A549 (cell line): Measurements from ENCODE around the gene RASA3. TPM values are rescaled to one million over a fixed set of nuclear protein-coding genes. Genes with fewer than 3 reads are reported as not detected.
"Not testable (repeated sequence)": the region's sequence is repeated elsewhere in the genome, so short reads cannot be mapped to it uniquely, and the experiment has no call there.

Experiments used
- ATAC-seq, 2 experiments: fragments of 200-7000 bp in 1 of 2; fragments of >200 bp in 1 of 2; cut with Nextera tagmentation in 1 of 2; cut with Tn5 transposase in 1 of 2; 3 replicates each; pipeline versions ENCODE4 v1.8.0 to v1.9.1; 2018 to 2020; ENCODE audit warnings: mild to moderate bottlenecking in 1 of 2, moderate library complexity in 1 of 2
- CTCF ChIA-PET: fragments of 300-600 bp; sonication (Branson Sonifier 250); formaldehyde crosslinking; extraction: SDS; loops from one replicate; lab custom pipeline; 2021; ENCODE audit warnings: antibody characterized with exemption, inconsistent platforms; lab: Yijun Ruan, JAX
- POLR2A ChIA-PET: fragments of 350-600 bp; formaldehyde crosslinking; extraction: SDS; loops from one replicate; lab custom pipeline; 2021; ENCODE audit warnings: antibody characterized with exemption, inconsistent platforms; lab: Yijun Ruan, JAX
- DNase-seq, 2 experiments: peaks; one replicate each; pipeline versions ENCODE4 v3.0.0 to v3.0.0-alpha.2; 2011 to 2016; ENCODE audit warnings: low read depth in 1 of 2, low spot score in 1 of 2
- FAIRE-seq: peaks from 2 replicates; lab custom pipeline; 2011; peaks lifted over from hg19 to GRCh38; lab: Jason Lieb, UNC
- H3K27ac ChIP-seq, 2 experiments: fragments of >200 bp; sonication (Bioruptor Twin); formaldehyde crosslinking; 3 replicates each; pipeline ENCODE4 v1.5.1; 2016 to 2017
- H3K4me1 ChIP-seq: fragments of >200 bp; sonication (Bioruptor Twin); formaldehyde crosslinking; 3 replicates; pipeline ENCODE4 v1.6.1; 2016
- H3K4me2 ChIP-seq: fragments of >200 bp; sonication (Bioruptor Twin); formaldehyde crosslinking; 3 replicates; pipeline ENCODE4 v1.6.1; 2016
- H3K4me3 ChIP-seq: fragments of >200 bp; sonication (Bioruptor Twin); formaldehyde crosslinking; 3 replicates; pipeline ENCODE4 v1.5.1; 2016
- H3K9me3 ChIP-seq: fragments of >200 bp; sonication (Bioruptor Twin); formaldehyde crosslinking; 3 replicates; pipeline ENCODE4 v1.6.1; 2016
- CHD2 ChIP-seq: fragments of 150-350 bp; IDR thresholded peaks from 2 replicates; pipeline ENCODE4 v1.6.1; 2014; ENCODE audit warnings: low read length; ENCODE audit not compliant: partially characterized antibody
- EP300 ChIP-seq, 2 experiments: fragments of >200 bp; sonication (Bioruptor Twin); formaldehyde crosslinking; IDR thresholded peaks; 2 replicates in 1 of 2; 3 replicates in 1 of 2; pipeline ENCODE4 v1.6.1; 2016 to 2017
- GATA3 ChIP-seq: IDR thresholded peaks from 2 replicates; pipeline ENCODE4 v1.6.1; 2012; ENCODE audit warnings: borderline replicate concordance
- HDAC2 ChIP-seq: fragments of 200-600 bp; sonication (generic); IDR thresholded peaks from 2 replicates; pipeline ENCODE4 v1.6.1; 2016
- HOXB13 ChIP-seq: fragments of 250-450 bp; sonication (Bioruptor Pico); IDR thresholded peaks from 2 replicates; pipeline ENCODE4 v1.5.0; 2020; ENCODE audit warnings: low read depth, mild to moderate bottlenecking, moderate library complexity
- HOXB5 ChIP-seq: fragments of 250-450 bp; sonication (Bioruptor Pico); IDR thresholded peaks from 2 replicates; pipeline ENCODE4 v1.5.0; 2020; ENCODE audit warnings: mild to moderate bottlenecking, moderate library complexity
- JUNB ChIP-seq: fragments of >200 bp; sonication (Bioruptor Twin); formaldehyde crosslinking; IDR thresholded peaks from 2 replicates; pipeline ENCODE4 v1.6.1; 2016
- MAZ ChIP-seq: fragments of 150-350 bp; IDR thresholded peaks from 2 replicates; pipeline ENCODE4 v1.6.1; 2014; ENCODE audit warnings: antibody characterized with exemption, low read depth, low read length, borderline replicate concordance
- NPAS2 ChIP-seq: fragments of 250-450 bp; sonication (Bioruptor Pico); IDR thresholded peaks from 2 replicates; pipeline ENCODE4 v1.8.0; 2022; ENCODE audit warnings: mild to moderate bottlenecking, moderate library complexity, borderline replicate concordance
- RARB ChIP-seq: fragments of 250-450 bp; sonication (Bioruptor Pico); IDR thresholded peaks from 2 replicates; pipeline ENCODE4 v1.8.0; 2021; ENCODE audit warnings: mild to moderate bottlenecking, moderate library complexity
- ZC3H11A ChIP-seq: fragments of 450-650 bp; IDR thresholded peaks from 2 replicates; pipeline ENCODE4 v1.6.1; 2014; ENCODE audit warnings: antibody characterized with exemption, mild to moderate bottlenecking
- ZNF302 ChIP-seq: fragments of 250-450 bp; sonication (Bioruptor Pico); IDR thresholded peaks from 2 replicates; pipeline ENCODE4 v1.9.0; 2021; ENCODE audit warnings: inconsistent platforms, mild to moderate bottlenecking, moderate library complexity
- WGBS: methylation state at CpG from one replicate; pipeline ENCODE4 v1.1.6; 2017; ENCODE audit errors: missing lambda C conversion rate; 5-methylcytosine and 5-hydroxymethylcytosine counted together
- polyA plus RNA-seq, 4 experiments: library from polyadenylated mRNA; depleted of rRNA in 3 of 4; stranded (reverse); fragments of >200 nt; fragmentation: RNase III in 1 of 4; extraction: RNeasy Plus Mini Kit Qiagen cat#74134 plus additional on column Dnase treatment in 1 of 4; gene quantifications; 2 replicates in 3 of 4; 3 replicates in 1 of 4; pipeline ENCODE4 v1.2.3, GENCODE V29; 2011 to 2017
- TF ChIP-seq, protein P1 (sequence below): fragments of 200-600 bp; sonication (generic); IDR thresholded peaks from 2 replicates; pipeline ENCODE4 v1.6.1; 2016; ENCODE audit warnings: antibody characterized with exemption, mild to moderate bottlenecking, moderate library complexity
- TF ChIP-seq, protein P2 (sequence below): fragments of >200 bp; sonication (Bioruptor Twin); formaldehyde crosslinking; IDR thresholded peaks from 3 replicates; pipeline ENCODE4 v1.6.1; 2016
- TF ChIP-seq, protein P3 (sequence below): IDR thresholded peaks from 2 replicates; pipeline ENCODE4 v1.6.1; 2012
- TF ChIP-seq, protein P4 (sequence below): fragments of 150-350 bp; IDR thresholded peaks from 2 replicates; pipeline ENCODE4 v1.6.1; 2014; ENCODE audit warnings: low read depth, mild to moderate bottlenecking, low read length

RASA3 gene
- polyA plus RNA-seq, 2 of the 4 experiments (the other 2 are of a cell fraction), result 4.3 to 7.6 TPM

DNA sequence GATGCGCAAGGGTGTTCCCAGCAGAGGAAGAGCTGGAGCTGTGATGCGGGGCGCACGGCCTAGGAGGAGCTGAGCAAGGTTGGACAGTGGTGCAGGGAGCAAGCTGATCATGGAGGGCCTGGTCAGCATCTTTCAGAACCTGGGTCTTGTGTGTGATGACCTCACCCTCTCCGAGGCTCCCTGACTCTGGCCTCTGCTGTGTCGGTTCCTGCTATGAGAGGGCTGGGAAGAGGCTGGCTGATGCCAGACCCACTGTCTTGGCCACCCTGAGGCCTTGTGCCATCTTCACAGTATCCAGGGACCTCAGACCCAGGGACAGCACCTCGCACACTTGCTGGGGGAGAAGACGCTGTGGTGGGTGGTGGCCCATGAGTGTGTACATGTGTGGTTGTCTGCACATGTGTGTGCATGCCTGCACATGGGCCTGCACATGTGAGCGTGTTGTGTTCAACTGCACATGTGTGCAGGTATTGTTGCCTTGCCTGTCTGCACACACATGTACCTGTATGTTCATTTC is 142.0 kb downstream of the RASA3 start:
- no peak for FAIRE-seq
- TF ChIP-seq CHD2 (no peak), JUNB (no peak), MAZ (no peak), ZNF302 (no peak), NPAS2 (CRISPR knock-in tag) (no peak)
- TF ChIP-seq, protein P1, sequence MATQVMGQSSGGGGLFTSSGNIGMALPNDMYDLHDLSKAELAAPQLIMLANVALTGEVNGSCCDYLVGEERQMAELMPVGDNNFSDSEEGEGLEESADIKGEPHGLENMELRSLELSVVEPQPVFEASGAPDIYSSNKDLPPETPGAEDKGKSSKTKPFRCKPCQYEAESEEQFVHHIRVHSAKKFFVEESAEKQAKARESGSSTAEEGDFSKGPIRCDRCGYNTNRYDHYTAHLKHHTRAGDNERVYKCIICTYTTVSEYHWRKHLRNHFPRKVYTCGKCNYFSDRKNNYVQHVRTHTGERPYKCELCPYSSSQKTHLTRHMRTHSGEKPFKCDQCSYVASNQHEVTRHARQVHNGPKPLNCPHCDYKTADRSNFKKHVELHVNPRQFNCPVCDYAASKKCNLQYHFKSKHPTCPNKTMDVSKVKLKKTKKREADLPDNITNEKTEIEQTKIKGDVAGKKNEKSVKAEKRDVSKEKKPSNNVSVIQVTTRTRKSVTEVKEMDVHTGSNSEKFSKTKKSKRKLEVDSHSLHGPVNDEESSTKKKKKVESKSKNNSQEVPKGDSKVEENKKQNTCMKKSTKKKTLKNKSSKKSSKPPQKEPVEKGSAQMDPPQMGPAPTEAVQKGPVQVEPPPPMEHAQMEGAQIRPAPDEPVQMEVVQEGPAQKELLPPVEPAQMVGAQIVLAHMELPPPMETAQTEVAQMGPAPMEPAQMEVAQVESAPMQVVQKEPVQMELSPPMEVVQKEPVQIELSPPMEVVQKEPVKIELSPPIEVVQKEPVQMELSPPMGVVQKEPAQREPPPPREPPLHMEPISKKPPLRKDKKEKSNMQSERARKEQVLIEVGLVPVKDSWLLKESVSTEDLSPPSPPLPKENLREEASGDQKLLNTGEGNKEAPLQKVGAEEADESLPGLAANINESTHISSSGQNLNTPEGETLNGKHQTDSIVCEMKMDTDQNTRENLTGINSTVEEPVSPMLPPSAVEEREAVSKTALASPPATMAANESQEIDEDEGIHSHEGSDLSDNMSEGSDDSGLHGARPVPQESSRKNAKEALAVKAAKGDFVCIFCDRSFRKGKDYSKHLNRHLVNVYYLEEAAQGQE, result no peak
- TF ChIP-seq, protein P2, sequence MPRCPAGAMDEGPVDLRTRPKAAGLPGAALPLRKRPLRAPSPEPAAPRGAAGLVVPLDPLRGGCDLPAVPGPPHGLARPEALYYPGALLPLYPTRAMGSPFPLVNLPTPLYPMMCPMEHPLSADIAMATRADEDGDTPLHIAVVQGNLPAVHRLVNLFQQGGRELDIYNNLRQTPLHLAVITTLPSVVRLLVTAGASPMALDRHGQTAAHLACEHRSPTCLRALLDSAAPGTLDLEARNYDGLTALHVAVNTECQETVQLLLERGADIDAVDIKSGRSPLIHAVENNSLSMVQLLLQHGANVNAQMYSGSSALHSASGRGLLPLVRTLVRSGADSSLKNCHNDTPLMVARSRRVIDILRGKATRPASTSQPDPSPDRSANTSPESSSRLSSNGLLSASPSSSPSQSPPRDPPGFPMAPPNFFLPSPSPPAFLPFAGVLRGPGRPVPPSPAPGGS, result no peak
- Histone ChIP-seq H3K27ac (no peak overlapping the region), H3K9me3 (no peaks in the 10 kb centered on the region), H3K4me3 (no peak overlapping the region), H3K4me2 (no peak overlapping the region), H3K4me1 (no peaks in the 10 kb centered on the region)
- POLR2A ChIA-PET, result no interaction called here
- WGBS, result 99% methylated on average over 6 of the region's 9 CpGs
- ATAC-seq, result no peak
- no peak for DNase-seq
- CTCF ChIA-PET, result no interaction called here

DNA sequence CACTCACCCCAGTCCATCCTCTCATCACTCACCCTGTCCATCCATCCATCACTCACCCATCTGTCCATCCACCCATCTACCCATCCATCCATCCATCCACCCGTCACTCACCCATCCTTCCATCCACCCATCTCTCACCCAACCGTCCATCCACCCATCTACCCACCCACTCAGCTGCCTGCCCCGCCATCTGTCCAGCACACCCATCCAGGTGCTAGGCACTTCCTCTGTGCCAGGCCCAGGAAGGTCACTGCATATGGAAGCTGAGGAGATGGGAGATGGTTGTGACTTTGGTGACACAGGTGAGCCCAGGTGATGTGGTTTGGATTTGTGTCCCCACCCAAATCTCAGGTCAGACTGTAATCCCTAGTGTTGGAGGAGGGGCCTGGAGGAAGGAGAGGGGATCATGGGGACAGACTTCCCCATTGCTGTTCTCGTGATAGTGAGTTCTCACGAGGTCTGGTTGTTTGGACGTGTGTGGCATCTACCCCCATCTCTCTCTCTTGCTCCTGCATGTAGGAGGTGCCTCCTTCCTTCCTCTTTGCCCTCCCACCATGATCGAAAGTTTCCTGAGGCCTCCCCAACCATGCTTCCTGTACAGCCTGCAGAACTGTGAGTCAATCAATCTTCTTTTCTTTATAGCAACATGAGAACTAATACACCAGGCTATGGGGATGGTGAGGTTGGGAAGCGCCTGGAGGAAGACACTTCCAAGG is 142.7 kb downstream of the RASA3 start:
- WGBS, result 94% methylated on average over 8 of the region's 8 CpGs
- ChIA-PET POLR2A (no interaction called here), CTCF (no interaction called here)
- FAIRE-seq (no peak), ATAC-seq (no peak), DNase-seq (no peak)
- H3K9me3 ChIP-seq, result no peaks in the 10 kb centered on the region
- no peak overlapping the region for H3K4me3 ChIP-seq
- TF ChIP-seq RARB (CRISPR knock-in tag) (no peak), HOXB5 (no peak), GATA3 (no peak), HDAC2 (no peak), ZC3H11A (no peak), EP300 (IDR thresholded peaks at IDR 0.05) (no peak), HOXB13 (CRISPR knock-in tag) (no peak)
- TF ChIP-seq, protein P3, sequence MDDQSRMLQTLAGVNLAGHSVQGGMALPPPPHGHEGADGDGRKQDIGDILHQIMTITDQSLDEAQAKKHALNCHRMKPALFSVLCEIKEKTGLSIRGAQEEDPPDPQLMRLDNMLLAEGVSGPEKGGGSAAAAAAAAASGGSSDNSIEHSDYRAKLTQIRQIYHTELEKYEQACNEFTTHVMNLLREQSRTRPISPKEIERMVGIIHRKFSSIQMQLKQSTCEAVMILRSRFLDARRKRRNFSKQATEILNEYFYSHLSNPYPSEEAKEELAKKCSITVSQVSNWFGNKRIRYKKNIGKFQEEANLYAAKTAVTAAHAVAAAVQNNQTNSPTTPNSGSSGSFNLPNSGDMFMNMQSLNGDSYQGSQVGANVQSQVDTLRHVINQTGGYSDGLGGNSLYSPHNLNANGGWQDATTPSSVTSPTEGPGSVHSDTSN, result no peak
- TF ChIP-seq, protein P4, sequence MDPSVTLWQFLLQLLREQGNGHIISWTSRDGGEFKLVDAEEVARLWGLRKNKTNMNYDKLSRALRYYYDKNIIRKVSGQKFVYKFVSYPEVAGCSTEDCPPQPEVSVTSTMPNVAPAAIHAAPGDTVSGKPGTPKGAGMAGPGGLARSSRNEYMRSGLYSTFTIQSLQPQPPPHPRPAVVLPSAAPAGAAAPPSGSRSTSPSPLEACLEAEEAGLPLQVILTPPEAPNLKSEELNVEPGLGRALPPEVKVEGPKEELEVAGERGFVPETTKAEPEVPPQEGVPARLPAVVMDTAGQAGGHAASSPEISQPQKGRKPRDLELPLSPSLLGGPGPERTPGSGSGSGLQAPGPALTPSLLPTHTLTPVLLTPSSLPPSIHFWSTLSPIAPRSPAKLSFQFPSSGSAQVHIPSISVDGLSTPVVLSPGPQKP, result no peak
- no peaks in the 10 kb centered on the region for H3K4me1 ChIP-seq
- H3K27ac ChIP-seq, result no peak overlapping the region
- H3K4me2 ChIP-seq, result no peak overlapping the region

DNA sequence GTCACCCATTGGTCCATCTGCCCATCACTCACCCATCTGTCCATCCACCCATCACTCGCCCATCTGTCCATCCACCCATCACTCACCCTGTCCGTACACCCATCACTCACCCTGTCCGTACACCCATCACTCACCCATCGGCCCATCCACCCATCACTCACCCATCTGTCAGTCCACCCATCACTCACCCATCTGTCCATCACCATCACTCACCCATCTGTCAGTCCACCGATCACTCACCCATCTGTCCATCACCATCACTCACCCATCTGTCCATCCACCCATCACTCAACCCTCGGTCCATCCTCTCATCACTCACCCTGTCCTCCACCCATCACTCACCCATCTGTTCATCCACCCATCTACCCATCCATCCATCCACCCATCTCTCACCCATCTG is 143.6 kb downstream of the RASA3 start:
- WGBS, result 94% methylated on average over 6 of the region's 6 CpGs
- not testable (repeated sequence) for FAIRE-seq

More for the DNA sequence above, 143.6 kb downstream of the RASA3 start:
- CTCF ChIA-PET, DNase-seq, H3K4me2 ChIP-seq, H3K4me3 ChIP-seq, H3K4me1 ChIP-seq, POLR2A ChIA-PET, ATAC-seq, H3K27ac ChIP-seq, H3K9me3 ChIP-seq: not testable (repeated sequence)
